ENCODE data around the gene PPARA.

Gene PPARA

DNA sequence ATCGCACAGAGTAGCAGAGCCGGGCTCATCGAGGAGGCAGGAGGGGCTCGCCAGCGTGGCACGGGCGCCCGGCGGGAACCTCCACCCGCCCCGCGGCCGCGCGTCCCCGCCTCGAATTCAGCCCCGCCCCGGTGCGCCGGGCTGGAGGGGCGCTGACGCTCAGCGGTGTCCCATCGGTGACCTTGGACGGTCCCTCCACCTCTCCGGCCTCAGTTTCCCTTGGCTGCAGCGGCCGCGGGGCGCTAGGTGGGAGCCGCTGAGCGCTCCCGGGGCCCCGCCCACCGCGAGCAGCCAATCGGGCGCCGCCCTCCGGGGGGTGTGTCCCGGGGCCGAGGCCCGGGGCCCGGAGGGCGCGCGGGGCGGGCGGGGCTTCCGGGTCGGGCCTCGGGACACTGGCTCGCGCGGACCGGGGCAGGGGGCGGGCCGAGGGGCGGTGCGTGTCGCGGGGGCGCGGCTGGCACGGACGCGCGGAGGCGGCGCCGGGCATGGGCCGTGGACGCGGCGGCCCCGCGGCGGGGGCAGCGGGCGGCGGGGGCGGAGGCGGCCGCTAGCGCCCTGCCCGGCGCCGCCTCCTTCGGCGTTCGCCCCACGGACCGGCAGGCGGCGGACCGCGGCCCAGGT is at the start of gene PPARA:
Gene PPARA, plus strand, starts transcription at position 493 of the 621 bp plus-strand sequence. CDS start 47,858 bp downstream, outside the sequence.
- peak in 53 of 56 donors; percentile 36 to 95 (median 78) for DNase-seq

DNA sequence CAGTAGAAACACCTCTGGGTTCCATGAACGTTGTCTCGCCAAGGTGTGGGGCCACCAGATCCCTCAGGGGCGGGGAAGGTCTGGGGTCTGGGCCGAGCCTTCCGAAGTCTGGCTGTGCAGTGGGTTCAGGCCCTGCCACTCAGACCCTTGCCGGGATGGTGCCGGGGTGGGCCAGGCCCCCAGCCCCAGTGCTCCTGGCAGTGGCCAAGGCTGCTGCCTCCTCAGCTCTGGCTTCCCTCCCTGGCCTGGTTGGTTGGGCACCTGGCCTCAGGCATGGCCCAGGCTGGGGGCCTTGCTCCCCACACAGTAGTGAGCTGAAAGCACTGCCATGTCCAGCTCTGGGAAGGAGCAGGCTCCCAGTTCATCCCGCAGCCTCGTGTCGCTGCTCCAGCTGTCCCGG is 48.2 kb upstream of the PPARA start:
- DNase-seq, result no peak

DNA sequence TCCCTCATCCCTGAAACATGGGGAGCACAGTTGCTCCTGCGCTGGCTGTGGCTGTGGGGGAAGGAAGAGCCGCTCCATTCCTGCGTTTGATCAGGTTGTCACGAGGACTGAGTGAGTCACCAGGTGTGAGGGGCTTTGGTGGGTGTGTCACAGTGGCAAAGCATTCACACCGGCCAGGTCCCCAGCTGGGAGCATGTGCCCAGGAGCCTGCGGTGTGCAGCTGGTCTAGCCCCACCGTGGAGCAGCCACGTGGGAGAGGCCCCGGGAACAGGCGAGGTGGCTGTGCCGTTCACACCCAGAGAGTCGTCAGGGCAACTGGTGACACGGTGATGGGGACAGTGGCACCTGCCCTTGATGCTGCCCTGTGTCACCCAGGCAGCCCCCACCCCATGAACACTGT is 47.6 kb upstream of the PPARA start:
- DNase-seq, result peak in 6 of 56 donors; percentile 29 to 53 (median 40)

DNA sequence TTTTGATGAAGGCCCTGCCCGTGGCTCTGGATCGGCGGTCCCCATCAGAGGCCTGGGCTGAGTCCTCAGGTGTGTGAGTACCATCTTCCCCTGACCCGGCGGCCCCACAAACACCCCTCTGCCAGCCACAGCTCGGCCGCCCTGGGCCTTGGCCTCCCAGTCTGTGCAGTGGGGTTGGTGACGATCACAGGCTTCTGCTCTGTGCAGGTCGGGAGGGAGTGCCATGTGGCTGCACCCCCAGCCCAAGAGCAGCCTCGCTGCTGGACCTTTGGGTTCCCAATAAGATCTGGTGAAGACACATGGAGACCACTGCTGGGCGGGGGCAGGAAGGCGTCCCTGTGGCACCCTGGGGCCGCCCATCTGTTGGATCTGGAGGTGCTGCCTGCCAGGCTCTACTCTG is 47.1 kb upstream of the PPARA start:
- no peak for DNase-seq

DNA sequence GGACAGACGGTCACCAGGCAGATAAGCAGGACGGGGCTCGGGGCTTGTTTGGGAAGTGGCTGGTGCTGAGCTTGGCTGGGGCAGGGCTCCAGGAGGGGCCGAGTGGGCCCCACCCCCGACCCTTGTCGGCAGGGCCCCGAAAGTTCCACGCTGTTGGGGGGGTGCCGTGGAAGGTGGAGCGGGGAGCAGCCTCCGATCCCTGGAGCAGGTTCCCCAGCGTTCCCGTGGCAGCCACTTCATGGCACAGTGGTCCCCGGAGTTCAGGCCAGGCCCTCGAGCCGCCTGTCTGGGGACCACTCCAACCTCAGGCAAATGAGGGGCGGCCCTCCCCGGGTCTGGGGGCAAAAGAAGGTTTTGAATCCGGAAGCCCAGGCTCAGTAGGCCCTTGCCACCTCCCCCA is 46.7 kb upstream of the PPARA start:
- no peak for DNase-seq

DNA sequence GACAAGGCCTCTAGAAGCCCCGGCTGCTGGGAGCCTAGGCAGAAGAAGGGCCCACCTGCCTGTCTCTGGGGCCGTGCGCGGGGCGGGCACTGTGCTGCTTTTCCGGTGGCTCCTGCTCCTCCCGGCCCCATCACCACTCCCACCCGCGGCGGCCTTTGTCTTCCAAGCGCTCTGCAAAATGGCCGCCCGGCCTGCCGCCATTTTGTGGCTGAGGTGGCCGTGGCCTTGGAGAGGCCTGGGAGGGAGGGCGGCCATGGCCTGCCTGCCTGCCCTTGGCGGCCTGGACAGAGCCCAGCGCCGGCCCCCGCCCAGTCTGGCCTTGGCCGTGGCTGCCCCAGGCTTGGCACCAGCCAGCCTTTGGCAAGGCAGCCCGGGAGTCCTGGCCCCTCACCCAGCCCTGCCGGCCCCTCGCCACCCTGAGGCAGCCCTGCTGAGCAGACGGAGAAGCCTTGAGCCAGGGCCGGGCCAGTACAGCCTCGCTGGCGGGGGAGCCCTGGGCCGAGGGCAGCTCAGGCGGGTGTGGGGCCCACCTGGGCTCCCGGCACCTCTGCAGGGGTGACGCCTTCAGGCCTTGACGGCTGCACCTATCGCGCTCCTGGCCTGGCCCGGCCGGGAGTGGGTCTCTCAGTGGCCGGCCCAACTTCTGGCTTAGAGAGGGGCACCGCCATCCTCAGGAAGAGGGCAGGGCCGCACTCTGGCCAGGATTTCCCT is 46.0 kb upstream of the PPARA start:
- DNase-seq, result peak in 41 of 56 donors; percentile 25 to 83 (median 61)

DNA sequence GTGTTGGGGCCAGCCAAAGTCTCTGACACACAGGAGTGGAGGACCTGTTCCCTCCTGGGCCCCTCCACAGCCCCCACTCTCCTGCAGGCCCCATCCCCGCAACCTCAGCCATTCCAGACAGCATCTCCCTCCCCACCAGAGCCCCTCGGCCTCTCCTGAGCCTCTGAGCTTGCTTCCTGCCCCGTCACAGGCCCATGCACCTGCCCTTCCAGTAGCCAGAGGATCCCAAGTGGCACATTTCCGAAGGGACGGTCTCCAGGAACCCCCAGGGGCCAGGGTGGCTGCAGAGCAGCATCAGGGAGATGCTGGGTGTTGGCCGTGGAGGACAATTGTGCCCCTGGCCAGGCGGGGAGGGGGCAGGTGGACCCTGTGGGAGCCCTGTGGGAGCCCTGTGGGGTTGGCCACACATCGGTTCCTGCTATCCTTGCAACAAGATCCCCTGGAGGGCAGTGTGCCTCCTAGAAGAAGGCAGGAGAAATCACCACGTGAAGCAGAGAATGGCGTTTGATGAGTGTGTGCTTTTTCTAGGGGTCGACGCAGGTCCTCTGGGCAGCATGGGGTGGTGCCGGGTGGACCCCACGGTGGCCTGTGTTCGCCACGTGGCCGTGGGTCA is 45.3 kb upstream of the PPARA start:
- DNase-seq, result no peak

DNA sequence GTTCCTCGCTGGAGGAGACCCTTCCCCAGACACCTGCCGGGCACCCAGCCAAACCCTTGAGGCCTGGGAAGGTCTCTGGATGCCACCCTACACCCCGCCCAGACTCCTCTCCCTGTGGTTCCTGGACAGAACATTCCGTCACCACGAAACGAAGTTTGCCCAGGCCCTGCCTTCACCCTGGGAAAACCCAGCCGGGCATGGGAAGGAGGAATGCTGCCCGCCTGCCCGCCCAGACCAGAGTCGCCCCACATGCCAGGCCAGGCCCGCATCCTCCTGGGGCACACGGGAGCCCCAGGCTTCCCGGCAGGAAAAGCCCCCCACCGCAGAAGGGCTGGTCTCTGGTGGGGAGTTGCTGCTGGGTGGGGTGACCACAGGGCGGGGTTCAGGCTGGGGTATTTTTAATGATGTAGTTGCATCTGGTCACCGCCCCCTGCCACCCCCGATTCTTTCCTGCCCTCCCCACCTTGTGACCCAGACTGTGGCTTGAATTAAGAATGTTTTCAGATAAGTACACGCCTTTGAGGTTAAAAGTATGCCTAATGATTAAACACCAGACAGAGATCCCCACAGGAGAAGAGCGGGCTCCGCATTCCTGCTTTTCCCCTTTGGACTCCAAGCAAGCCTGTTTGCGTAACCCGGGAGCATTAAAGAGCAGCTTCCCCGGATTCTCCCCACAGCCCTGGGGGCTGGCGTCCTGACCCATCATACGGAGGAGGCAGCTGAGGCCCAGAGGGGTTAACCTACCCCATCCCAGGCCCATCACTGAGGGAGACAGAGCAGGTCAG is 44.6 kb upstream of the PPARA start:
- no peak for DNase-seq

DNA sequence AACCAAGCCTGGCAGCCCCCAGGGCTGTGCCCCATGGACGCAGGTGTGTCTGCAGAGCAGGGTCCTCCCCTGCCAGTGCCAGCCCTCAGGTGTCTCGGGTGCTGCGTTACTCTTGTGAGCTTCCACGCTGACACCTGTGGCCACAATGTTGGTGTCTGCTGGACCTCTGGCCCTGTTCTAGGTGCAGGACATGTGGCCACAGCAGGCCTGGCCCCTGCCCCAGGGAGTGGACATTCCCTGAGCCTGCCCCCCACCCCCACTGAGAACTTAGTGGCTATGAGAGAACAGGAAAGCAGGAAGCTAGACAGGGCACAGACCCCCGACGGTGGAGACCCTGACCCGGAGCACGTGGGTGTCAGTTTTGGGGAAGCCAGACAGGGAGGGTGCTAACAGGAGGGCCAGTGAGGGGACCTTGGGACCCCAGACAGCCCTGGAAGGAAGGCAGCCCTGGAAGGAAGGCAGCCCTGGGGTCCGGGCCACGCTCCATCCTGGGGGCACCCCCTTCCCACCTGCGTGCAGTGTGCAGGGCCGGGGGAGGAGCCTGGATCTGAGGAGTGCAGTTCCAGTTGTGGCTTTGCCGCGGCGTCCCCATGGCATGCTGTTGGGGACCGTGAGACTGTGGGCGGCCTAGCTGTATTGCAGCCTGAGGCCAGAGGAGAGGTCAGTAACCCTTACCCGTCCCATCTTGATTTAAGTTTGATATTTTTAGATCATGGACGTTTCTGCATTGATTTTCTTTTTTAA is 43.9 kb upstream of the PPARA start:
- no peak for DNase-seq

DNA sequence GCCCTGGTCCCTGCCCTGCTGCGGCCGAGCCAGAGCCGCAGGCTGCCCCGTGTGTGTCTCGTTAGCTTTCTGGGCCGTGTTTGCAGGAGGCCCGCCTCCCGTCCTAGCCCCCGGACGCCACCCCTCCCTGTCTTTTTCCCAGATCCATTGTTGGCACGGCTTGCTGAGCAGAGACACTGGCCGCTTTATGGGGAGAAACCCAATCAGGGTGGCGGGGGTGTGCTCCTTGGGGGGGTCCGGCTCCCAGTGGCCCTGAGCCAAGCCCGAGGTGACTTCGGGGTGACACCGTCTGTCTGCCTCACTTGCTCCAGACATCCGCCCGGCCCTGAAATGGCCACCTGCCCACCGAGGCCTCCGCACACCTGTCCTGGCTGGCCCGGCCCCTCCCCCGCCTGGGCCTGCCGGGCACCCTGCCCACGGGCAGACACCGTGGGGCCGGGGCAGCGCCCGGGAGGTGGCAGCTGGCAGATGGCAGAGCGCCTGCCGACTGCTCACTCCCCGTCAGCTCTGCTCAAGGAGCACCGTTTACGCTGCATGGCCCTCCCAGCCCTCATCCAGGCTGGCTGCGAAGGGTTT is 43.1 kb upstream of the PPARA start:
- peak in 54 of 56 donors; percentile 31 to 91 (median 80) for DNase-seq

DNA sequence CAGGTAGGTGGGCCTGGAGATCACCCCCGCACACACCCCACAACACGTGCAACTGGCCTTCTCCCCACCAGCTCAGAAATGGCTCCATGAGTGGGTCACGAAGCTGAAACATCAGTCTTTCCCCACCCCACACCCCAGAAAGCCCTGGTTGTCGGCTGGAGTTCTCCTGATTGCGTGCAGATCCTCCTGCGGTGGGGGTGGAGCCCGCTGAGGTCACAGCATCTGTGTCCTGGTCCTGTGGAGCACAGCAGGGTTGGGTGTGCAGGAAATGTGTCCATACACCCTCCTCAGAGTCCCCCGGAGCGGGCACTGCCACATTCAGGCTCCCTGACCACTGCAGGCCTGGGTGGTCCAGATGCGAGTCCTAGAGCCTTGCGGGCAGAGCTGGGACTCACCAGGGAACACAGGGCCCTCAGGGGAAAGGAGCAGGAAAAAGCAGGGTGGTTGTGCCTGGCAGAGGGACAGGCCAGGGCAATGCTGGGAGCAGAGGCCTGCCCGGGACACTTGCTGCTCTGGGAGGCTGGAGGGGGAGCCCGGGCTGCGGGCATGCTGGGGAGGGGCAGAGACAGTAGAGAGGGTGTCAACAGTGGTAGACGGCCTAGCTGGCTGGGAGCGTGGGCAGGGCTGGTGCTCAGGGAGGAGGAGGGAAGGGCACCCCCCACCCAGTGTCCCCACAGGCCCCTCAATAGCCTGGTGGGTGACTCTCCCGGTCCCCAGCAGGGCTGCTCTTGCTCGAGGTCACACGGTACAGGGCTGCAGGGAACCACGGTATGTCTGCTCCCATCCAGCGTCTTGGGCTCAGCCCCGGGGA is 42.4 kb upstream of the PPARA start:
- peak in 11 of 56 donors; percentile 26 to 70 (median 48) for DNase-seq

DNA sequence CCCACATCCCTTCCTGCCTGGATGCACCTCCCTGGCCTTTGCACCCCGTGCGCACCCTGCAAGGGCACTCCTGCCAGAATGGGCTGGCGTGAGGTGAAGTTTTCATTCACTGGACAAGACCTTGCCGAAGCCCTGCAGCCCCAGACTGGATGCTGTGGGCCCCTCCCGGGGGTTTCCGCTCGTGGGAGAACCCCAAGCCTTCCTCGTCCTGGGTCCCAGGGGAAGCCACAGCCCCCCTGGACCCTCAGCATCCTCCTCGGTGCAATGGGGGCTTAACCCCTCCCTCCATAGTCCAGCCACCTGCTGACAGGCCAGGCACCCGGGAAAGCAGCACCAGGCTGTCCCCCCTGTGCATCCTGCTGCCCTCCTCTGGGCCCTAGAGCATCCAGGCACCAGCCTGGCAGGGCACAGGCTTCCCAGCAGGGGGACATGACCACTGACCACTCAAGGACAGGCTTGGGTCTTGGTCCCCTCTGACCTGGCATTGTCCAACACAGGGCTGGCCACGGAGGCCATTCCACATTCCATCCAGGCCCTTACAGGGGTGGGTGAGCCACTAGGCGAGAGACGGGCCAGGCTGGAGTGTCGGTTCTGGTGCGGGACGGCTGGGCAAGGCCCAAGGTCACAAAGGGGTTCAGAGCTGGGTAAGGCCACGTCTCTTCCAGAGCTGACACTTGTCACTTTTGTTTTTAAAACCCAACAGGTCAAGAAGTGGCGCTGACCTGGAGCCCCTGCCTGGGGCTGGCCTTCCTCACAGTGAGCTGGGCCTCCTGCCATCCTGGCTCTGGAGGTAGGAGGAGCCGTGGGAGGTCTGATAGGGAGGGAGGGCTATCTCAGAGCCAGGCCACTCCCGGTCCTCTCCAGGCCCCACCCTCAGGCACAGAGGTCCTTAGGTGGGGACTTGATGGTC is 41.5 kb upstream of the PPARA start:
- no peak for DNase-seq

DNA sequence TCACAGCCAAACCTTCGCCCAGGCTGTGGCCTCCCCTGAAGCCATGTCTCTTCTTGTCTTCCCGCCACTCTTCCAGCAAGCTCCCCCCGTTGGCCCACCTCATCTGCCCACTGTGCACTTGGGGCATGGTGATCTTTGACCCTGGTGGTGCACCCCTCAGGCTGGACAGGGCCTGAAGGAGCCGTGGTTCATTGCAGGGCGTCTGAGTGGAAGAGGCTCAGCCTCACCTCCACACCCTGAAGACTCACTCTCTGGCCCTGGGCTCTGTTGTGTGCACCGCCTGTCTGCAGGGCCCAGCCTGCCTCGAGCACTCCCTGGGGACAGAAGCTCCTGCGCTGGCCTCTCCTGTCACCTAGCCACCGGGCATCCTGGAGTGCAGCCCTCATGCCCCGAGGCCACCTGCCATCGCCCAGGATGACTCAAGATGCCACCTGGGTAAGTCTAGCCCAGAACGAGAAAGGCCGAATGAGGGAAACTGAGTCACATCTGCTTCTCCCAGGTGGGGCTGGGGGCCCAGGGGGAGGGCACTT is 40.8 kb upstream of the PPARA start:
- no peak for DNase-seq

DNA sequence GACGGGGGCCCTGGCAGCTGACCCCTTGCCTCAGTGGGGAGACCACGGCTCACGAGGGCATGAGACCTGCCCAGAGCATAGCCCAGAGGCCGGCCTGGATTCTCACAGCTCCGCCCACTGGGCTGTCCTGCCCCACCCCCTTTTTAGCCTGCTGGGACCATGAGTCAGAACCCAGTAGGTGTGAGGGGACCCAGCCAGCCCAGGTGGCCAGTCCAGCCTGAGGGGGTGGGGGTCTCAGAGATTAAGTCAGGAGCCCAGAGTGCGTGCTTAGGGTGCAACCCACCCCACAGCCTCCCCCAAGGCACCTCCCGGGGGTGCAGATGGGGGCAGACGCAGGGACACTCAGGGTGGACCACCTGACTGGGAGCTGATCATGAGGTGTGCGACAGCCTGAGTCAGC is 40.1 kb upstream of the PPARA start:
- DNase-seq, result no peak

DNA sequence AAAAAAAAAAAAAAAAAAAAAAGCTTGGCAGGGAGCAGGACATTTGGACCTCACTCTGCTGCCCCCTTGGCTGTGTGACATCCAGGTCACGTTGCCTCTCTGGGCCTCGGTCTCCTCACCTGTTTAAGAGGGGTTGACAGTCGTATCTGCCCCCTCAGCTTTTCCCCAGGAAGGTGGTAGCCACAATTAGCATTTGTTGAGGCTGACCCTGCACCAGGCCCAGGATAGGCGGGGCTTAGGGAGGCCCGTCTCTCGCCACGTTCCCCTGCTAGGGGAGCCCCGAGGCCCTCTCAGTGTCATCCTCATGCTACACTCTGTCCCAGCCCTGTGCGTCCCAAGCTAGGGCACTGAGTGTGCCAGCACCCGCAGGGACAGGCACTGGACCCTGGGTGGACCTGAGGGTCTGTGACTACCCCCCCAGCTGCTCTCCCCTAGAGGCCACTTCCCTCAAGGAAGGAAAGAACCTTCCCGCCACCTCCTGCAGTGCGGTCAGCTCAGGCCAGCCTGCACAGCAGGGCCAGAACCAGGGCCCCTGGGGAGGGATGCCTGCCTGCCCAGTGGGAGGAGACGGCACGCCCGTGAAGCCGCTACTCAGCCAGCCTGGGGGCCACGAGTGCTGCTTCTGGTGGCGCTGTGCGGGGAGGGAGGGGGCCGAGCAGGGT is 38.5 kb upstream of the PPARA start:
- peak in 1 of 56 donors; percentile 20 for DNase-seq

DNA sequence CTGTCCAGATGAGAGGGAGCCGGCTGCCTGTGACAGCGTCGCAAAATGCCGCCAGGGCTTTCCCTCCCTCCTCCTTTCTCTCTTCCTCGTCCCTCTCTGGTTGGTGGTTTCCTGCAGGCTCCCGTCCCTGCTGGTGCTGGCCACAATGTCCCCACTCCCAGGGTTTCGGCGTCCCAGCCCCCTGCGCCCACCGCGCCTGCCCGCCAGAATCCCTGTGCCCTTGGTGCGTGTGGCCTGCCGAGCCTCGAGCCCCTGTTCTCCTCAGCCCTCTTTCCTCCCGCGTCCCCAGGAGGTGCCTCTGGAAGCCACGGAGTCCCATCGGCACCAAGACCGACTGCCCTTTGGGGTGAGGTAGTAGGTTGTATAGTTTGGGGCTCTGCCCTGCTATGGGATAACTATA is 37.9 kb upstream of the PPARA start:
- DNase-seq, result no peak

DNA sequence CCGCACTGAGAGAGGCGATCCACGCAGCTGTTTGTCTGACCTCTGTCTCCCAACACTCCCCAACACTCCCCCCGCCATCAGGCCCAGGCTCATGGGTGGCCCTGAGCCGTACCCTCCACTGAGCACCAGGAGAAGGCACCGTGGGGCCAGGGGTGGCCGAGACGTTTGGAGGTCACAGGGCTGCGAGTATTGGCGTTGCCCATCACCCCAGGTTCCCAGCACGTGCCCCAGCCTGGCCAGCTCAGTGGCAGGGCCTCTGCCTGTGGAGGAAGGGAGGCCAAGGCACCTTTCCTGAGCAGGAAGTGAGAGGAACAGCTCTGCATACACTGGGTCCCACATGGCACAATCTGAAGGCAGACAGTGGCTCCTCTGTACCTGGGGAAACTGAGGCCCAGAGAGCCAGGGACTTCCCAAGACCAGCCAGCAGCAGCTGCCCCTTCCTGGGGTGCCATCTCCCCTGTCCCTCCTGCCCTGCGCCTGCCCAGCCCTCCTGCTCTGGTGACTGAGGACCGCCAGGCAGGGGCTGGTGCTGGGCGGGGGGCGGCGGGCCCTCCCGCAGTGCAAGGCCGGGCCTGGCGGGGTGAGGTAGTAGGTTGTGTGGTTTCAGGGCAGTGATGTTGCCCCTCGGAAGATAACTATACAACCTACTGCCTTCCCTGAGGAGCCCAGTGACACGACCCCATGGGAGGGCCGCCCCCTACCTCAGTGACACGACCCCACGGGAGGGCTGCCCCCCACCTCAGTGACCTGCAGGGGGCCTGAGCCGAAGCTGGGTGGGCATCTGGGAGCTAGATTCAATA is 37.0 kb upstream of the PPARA start:
- no peak for DNase-seq

Measured in nucleus accumbens (tissue), 56 donors.